GM21381 (cell line): ENCODE results near the gene MYL7.

ENCODE experiments used
- ATAC-seq: cut with Tn5 transposase; IDR thresholded peaks from one replicate; pipeline ENCODE4 v1.9.1; 2021; ENCODE audit warnings: mild to moderate bottlenecking, moderate library complexity; ENCODE audit not compliant: unreplicated experiment

The MYL7 gene

GRCh38 chr7:44101966-44102845 is 38.9 kb downstream of the MYL7 start:
- no peak for ATAC-seq

GRCh38 chr7:44101303-44101965 is 39.7 kb downstream of the MYL7 start:
- no peak for ATAC-seq

- no peak for ATAC-seq
These were observed 40.5 kb downstream of the MYL7 start for GRCh38 chr7:44100458-44101302.

- no peak for ATAC-seq
These were observed 41.5 kb downstream of the MYL7 start for GRCh38 chr7:44099669-44100068.

- ATAC-seq, result no peak
These were observed 42.8 kb downstream of the MYL7 start for GRCh38 chr7:44098092-44099068.

GRCh38 chr7:44097064-44097932 is 43.8 kb downstream of the MYL7 start:
- peak; percentile 58 for ATAC-seq

GRCh38 chr7:44096326-44096881 is 44.7 kb downstream of the MYL7 start:
- no peak for ATAC-seq

GRCh38 chr7:44095781-44096180 is 45.4 kb downstream of the MYL7 start:
- no peak for ATAC-seq

GRCh38 chr7:44094883-44095592 is 46.1 kb downstream of the MYL7 start:
- ATAC-seq, result no peak

- no peak for ATAC-seq
These were observed 46.8 kb downstream of the MYL7 start for GRCh38 chr7:44094365-44094764.

- no peak for ATAC-seq
These were observed 48.0 kb downstream of the MYL7 start for GRCh38 chr7:44093102-44093641.
